Smooth muscle cell (in vitro differentiated cells): Measurements from ENCODE around the gene DNAJB8. TPM values are rescaled to one million over a fixed set of nuclear protein-coding genes. Genes with fewer than 3 reads are reported as not detected.

Source experiments
- DNase-seq: peaks from one replicate; lab custom pipeline; 2025; ENCODE audit not compliant: unreplicated experiment; lab: John Stamatoyannopoulos, UW
- H2AFZ ChIP-seq: fragments of 200-600 bp; sonication (generic); 2 replicates; pipeline ENCODE4 v1.6.0; 2016; ENCODE audit warnings: antibody characterized with exemption, low read depth, mild to moderate bottlenecking
- H3F3A ChIP-seq: fragments of 200-600 bp; sonication (generic); 2 replicates; pipeline ENCODE4 v1.6.0; 2017; ENCODE audit warnings: antibody characterized with exemption, low read depth
- H3K27ac ChIP-seq: fragments of 200-600 bp; sonication (generic); 2 replicates; pipeline ENCODE4 v1.5.1; 2016; ENCODE audit warnings: low read depth, mild to moderate bottlenecking
- H3K27me3 ChIP-seq: fragments of 200-600 bp; sonication (generic); 2 replicates; pipeline ENCODE4 v1.6.1; 2016; ENCODE audit warnings: low read depth, mild to moderate bottlenecking
- H3K36me3 ChIP-seq: fragments of 200-600 bp; sonication (generic); 2 replicates; pipeline ENCODE4 v1.5.1; 2016; ENCODE audit warnings: low read depth
- H3K4me1 ChIP-seq: fragments of 200-600 bp; sonication (generic); 2 replicates; pipeline ENCODE4 v1.5.1; 2016; ENCODE audit warnings: low read depth
- H3K4me2 ChIP-seq: fragments of 200-600 bp; sonication (generic); 2 replicates; pipeline ENCODE4 v1.6.0; 2016; ENCODE audit warnings: mild to moderate bottlenecking
- H3K4me3 ChIP-seq: fragments of 200-600 bp; sonication (generic); 2 replicates; pipeline ENCODE4 v1.5.1; 2016; ENCODE audit warnings: mild to moderate bottlenecking
- H3K79me2 ChIP-seq: fragments of 200-600 bp; sonication (generic); 2 replicates; pipeline ENCODE4 v1.6.0; 2016; ENCODE audit warnings: low read depth, mild to moderate bottlenecking
- H3K9ac ChIP-seq: fragments of 200-600 bp; sonication (generic); 2 replicates; pipeline ENCODE4 v1.6.0; 2016; ENCODE audit warnings: low read depth
- H3K9me3 ChIP-seq: fragments of 200-600 bp; sonication (generic); replicated peaks from 2 replicates; pipeline ENCODE4 v1.5.1; 2016; ENCODE audit warnings: low read depth
- H4K20me1 ChIP-seq: fragments of 200-600 bp; sonication (generic); 2 replicates; pipeline ENCODE4 v1.6.0; 2016; ENCODE audit warnings: low read depth
- WGBS: methylation state at CpG from one replicate; pipeline ENCODE4 v1.1.7; 2016; ENCODE audit warnings: low lambda C conversion rate; 5-methylcytosine and 5-hydroxymethylcytosine counted together
- polyA plus RNA-seq: library from polyadenylated mRNA; unstranded; fragments of >200 nt; fragmentation: Nextera tagmentation; extraction: Ambion mirVana; gene quantifications from 2 replicates; pipeline ENCODE4 v1.2.1, GENCODE V29; 2016
- total RNA-seq: library from RNA; depleted of rRNA; stranded (reverse); fragments of >200 nt; gene quantifications from 2 replicates; pipeline ENCODE4 v1.2.3, GENCODE V29; 2014
- TF ChIP-seq, protein P1 (sequence below): fragments of 200-600 bp; sonication (generic); IDR thresholded peaks from 2 replicates; pipeline ENCODE4 v1.5.1; 2017; ENCODE audit warnings: borderline replicate concordance, mild to moderate bottlenecking, antibody characterized with exemption; ENCODE audit not compliant: insufficient read depth, poor library complexity, severe bottlenecking

DNAJB8 gene
- total and polyA plus RNA-seq, 2 experiments from 2014 or later: not detected

DNA sequence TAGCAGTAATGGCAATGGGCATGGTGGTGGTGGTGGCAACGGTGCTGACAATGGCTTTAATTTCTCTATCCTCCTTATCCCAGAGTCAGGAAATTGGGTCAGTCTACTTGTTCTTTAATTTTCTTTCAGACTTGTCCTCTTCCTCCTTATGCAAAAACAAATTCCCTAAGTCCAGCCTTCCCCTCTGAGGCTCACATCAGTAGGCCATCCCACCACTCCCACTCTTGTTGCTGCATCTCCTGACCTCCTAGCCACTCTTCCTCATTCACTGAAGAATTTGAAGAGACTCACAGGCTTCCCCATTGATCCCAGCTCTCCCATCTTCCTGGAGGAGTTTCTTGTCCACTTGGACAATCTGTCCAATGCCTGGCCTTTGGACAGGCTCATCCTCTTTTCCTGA lies 19.9 kb downstream of the DNAJB8 start:
- Histone ChIP-seq H3K27me3 (no peaks in the 10 kb centered on the region), H3F3A (no peaks in the 10 kb centered on the region), H4K20me1 (no peaks in the 10 kb centered on the region), H3K27ac (no peak overlapping the region), H3K79me2 (no peaks in the 10 kb centered on the region), H3K4me3 (no peak overlapping the region), H3K4me2 (no peak overlapping the region), H3K9me3 (no peaks in the 10 kb centered on the region), H3K36me3 (no peaks in the 10 kb centered on the region), H3K4me1 (no peaks in the 10 kb centered on the region), H3K9ac (no peak overlapping the region), H2AFZ (no peak overlapping the region)
- TF ChIP-seq, protein P1, sequence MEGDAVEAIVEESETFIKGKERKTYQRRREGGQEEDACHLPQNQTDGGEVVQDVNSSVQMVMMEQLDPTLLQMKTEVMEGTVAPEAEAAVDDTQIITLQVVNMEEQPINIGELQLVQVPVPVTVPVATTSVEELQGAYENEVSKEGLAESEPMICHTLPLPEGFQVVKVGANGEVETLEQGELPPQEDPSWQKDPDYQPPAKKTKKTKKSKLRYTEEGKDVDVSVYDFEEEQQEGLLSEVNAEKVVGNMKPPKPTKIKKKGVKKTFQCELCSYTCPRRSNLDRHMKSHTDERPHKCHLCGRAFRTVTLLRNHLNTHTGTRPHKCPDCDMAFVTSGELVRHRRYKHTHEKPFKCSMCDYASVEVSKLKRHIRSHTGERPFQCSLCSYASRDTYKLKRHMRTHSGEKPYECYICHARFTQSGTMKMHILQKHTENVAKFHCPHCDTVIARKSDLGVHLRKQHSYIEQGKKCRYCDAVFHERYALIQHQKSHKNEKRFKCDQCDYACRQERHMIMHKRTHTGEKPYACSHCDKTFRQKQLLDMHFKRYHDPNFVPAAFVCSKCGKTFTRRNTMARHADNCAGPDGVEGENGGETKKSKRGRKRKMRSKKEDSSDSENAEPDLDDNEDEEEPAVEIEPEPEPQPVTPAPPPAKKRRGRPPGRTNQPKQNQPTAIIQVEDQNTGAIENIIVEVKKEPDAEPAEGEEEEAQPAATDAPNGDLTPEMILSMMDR: no peak
- no peak for DNase-seq
- 100% methylated on average over 1 of the region's 1 CpG for WGBS

DNA sequence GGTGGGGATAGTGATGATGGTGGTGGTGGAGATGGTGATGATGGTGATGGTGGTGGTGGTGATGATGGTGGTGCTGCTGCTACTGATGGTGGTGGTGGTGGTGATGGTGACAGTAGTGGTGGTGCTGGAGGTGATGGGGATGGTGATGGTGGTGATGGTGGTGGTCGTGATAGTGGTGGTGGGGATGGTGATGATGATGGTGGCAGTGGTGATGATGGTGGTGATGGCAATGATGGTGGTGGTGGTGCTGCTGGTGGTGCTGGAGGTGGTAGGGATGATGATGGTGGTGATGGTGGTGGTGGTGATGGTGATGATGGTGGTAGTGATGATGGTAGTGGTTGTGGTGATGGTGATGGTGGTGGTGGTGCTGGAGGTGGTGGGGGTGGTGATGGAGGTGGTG lies 21.3 kb downstream of the DNAJB8 start:
- H3K4me2 ChIP-seq: no peak overlapping the region
- H4K20me1 ChIP-seq: no peaks in the 10 kb centered on the region
- H3K79me2 ChIP-seq: no peaks in the 10 kb centered on the region
- H3K4me1 ChIP-seq: no peaks in the 10 kb centered on the region
- no peaks in the 10 kb centered on the region for H3K36me3 ChIP-seq
- H3K4me3 ChIP-seq: no peak overlapping the region
- TF ChIP-seq, protein P1: no peak
- no peak overlapping the region for H2AFZ ChIP-seq
- no peaks in the 10 kb centered on the region for H3K9me3 ChIP-seq
- H3F3A ChIP-seq: no peaks in the 10 kb centered on the region
- H3K27me3 ChIP-seq: no peaks in the 10 kb centered on the region
- WGBS: 100% methylated on average over 1 of the region's 1 CpG
- H3K27ac ChIP-seq: no peak overlapping the region
- no peak for DNase-seq
- H3K9ac ChIP-seq: no peak overlapping the region

DNA sequence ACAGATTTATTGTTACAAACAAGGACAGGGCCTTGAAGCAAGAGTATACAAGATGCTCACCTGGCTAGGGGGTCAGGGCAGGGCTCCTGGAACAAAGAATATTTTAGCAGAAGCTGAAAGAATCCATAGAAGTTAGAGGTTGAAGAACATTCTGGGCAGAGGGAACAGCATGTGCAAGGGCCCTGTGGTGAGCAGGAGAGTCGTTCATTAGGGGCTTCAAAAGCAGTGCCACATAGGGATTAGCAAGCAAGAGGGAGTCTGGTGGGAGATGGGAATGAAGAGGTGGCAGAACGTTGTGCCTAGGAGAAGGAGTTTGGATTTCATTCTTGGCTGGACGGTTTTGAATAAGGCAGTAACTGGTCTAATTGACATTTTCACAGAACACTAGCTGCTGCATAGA lies 22.9 kb downstream of the DNAJB8 start:
- TF ChIP-seq, protein P1: no peak

DNA sequence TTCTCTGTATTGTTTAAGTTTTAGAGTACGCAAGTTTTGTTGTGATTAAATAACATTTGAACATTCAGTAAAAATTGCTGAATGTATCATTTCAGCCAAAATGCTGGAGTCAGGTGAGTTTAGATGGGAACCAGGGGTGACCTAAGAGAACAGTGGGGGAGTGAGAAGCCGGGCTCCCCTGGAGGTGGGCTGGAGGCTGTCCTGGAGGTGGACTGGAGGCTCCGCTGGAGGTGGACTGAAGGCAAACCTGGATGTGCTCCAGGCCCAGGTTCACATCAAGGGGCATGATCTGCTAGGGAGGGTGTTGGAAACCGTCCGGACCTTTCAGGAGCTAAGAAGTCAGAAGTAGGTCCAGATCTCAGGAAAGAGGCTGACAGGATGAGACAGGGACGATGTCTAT lies 23.7 kb downstream of the DNAJB8 start:
- H3K27ac ChIP-seq: no peak overlapping the region
- no peak for DNase-seq
- no peak overlapping the region for H3K4me3 ChIP-seq
- H3K79me2 ChIP-seq: no peaks in the 10 kb centered on the region
- no peak overlapping the region for H3K4me2 ChIP-seq
- no peak overlapping the region for H3K9ac ChIP-seq
- H3K4me1 ChIP-seq: no peaks in the 10 kb centered on the region
- H3K36me3 ChIP-seq: no peaks in the 10 kb centered on the region
- WGBS: 95% methylated on average over 6 of the region's 6 CpGs
- no peaks in the 10 kb centered on the region for H3K27me3 ChIP-seq
- H3F3A ChIP-seq: no peaks in the 10 kb centered on the region
- no peaks in the 10 kb centered on the region for H4K20me1 ChIP-seq
- TF ChIP-seq, protein P1: no peak
- H2AFZ ChIP-seq: no peak overlapping the region
- no peaks in the 10 kb centered on the region for H3K9me3 ChIP-seq

More for the DNA sequence above, 22.9 kb downstream of the DNAJB8 start:
- H3K27me3 ChIP-seq: no peaks in the 10 kb centered on the region
- no peak for DNase-seq
- WGBS: 78% methylated on average over 3 of the region's 3 CpGs
- H3K4me1 ChIP-seq: no peaks in the 10 kb centered on the region
- no peak overlapping the region for H3K4me2 ChIP-seq
- no peaks in the 10 kb centered on the region for H4K20me1 ChIP-seq
- H3K36me3 ChIP-seq: no peaks in the 10 kb centered on the region
- H3F3A ChIP-seq: no peaks in the 10 kb centered on the region
- H3K4me3 ChIP-seq: no peak overlapping the region
- H3K79me2 ChIP-seq: no peaks in the 10 kb centered on the region
- no peak overlapping the region for H3K9ac ChIP-seq
- H3K27ac ChIP-seq: no peak overlapping the region
- no peak overlapping the region for H2AFZ ChIP-seq
- H3K9me3 ChIP-seq: no peaks in the 10 kb centered on the region
